Measurements from ENCODE around the gene PTPRN2.

Gene PTPRN2

GRCh38 chr7:157951300-157952049 lies 636.1 kb downstream of the PTPRN2 start:
- H3K27me3 Mint-ChIP-seq (ENCODE audit: low read depth, poor library complexity): peaks cover 39% of the 10 kb centered on the region
- TF ChIP-seq CTCF (IDR thresholded peaks at IDR 0.05): no peak
- H3K4me3 Mint-ChIP-seq: no peak overlapping the region
- peaks cover 4% of the 10 kb centered on the region for H3K36me3 Mint-ChIP-seq (ENCODE audit: low read depth)
- H3K4me1 Mint-ChIP-seq: no peaks in the 10 kb centered on the region
- H3K27ac Mint-ChIP-seq: no peak overlapping the region
- H3K9me3 Mint-ChIP-seq: peaks cover 42% of the 10 kb centered on the region
- no peak for DNase-seq

DNA sequence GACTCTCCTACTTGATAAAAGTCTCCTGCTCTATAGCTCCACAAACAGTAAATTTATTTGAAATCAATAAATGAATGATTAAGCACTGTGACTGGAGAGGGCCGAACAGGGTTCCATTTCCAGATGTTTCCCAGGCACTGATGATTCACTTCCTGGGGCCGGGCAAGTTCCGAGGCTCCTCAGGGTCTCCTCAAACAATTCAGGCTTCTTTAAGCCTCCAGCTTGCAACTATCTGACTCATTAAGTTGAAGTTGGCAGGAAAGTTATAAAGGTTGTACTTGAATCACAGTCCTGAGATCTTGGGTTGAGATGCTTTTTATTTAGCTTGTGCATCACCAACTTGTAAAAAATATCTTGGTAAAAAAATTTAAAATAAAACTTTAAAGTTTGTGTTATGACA lies 637.9 kb downstream of the PTPRN2 start:
- Mint-ChIP-seq H3K9me3 (peaks cover 58% of the 10 kb centered on the region), H3K36me3 (ENCODE audit: low read depth) (peaks cover 4% of the 10 kb centered on the region), H3K4me3 (no peak overlapping the region)

GRCh38 chr7:157947504-157947903 lies 640.1 kb downstream of the PTPRN2 start:
- Mint-ChIP-seq H3K36me3 (ENCODE audit: low read depth) (peaks cover 4% of the 10 kb centered on the region), H3K4me3 (no peak overlapping the region), H3K9me3 (peaks cover 80% of the 10 kb centered on the region), H3K27me3 (ENCODE audit: low read depth, poor library complexity) (peaks cover 23% of the 10 kb centered on the region), H3K4me1 (no peaks in the 10 kb centered on the region), H3K27ac (no peak overlapping the region)
- no peak for DNase-seq
- TF ChIP-seq CTCF (IDR thresholded peaks at IDR 0.05): no peak

More for the DNA sequence above, 637.9 kb downstream of the PTPRN2 start:
- no peak for DNase-seq
- no peak overlapping the region for H3K27ac Mint-ChIP-seq
- no peak for TF ChIP-seq CTCF (IDR thresholded peaks at IDR 0.05)
- no peaks in the 10 kb centered on the region for H3K4me1 Mint-ChIP-seq
- peaks cover 27% of the 10 kb centered on the region for H3K27me3 Mint-ChIP-seq (ENCODE audit: low read depth, poor library complexity)

DNA sequence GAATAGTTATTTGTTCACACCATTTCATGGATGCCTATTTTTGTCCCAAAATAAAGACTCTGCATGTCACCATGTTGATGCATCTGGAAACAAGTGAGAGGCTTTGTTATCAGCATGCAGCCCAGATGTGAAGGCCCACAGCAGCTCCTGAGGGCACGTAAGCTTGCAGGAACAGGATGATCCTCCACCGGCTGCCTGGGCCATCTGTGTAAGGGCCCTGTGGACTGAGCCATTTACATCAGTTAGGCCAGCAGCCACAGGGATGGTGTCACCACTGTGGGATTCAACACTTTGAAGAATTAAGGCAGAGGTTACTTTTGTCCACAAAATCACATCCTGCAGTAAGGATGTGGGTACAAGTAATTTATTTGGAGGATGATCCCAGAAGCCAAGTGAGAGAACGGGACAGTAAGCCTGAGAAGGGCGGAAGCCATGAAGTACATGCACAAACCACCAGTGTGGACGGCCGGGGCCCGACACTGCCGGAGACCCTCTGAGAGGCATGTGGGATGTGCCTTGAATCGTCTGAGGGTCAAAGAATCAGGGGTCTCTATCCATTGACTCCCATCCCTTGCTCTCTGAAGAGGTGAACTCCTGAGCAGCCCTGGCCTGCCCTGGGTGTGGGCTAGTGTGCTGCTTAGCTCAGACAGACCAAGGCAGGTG lies 641.1 kb downstream of the PTPRN2 start:
- no peak overlapping the region for H3K4me3 Mint-ChIP-seq
- no peak overlapping the region for H3K27ac Mint-ChIP-seq
- H3K27me3 Mint-ChIP-seq (ENCODE audit: low read depth, poor library complexity): peaks cover 18% of the 10 kb centered on the region
- H3K4me1 Mint-ChIP-seq: no peaks in the 10 kb centered on the region
- TF ChIP-seq CTCF (IDR thresholded peaks at IDR 0.05): no peak
- H3K9me3 Mint-ChIP-seq: peaks cover 85% of the 10 kb centered on the region
- H3K36me3 Mint-ChIP-seq (ENCODE audit: low read depth): peaks cover 4% of the 10 kb centered on the region
- DNase-seq: no peak

GRCh38 chr7:157945401-157945800 lies 642.2 kb downstream of the PTPRN2 start:
- peaks cover 14% of the 10 kb centered on the region for H3K27me3 Mint-ChIP-seq (ENCODE audit: low read depth, poor library complexity)
- H3K4me3 Mint-ChIP-seq: no peak overlapping the region
- H3K4me1 Mint-ChIP-seq: no peaks in the 10 kb centered on the region
- TF ChIP-seq CTCF (IDR thresholded peaks at IDR 0.05): no peak
- peaks cover 81% of the 10 kb centered on the region for H3K9me3 Mint-ChIP-seq
- peaks cover 4% of the 10 kb centered on the region for H3K36me3 Mint-ChIP-seq (ENCODE audit: low read depth)
- H3K27ac Mint-ChIP-seq: no peak overlapping the region
- no peak for DNase-seq

All from nephron progenitor cell (in vitro differentiated cells).